ENCODE measurements around the gene PDE3A. TPM values are rescaled to one million over a fixed set of nuclear protein-coding genes. Genes with fewer than 3 reads are reported as not detected.
"Not testable (repeated sequence)": the region's sequence is repeated elsewhere in the genome, so short reads cannot be mapped to it uniquely, and the experiment has no call there.

Gene PDE3A
- total RNA-seq, 1 experiment from 2014 or later: not detected

DNA sequence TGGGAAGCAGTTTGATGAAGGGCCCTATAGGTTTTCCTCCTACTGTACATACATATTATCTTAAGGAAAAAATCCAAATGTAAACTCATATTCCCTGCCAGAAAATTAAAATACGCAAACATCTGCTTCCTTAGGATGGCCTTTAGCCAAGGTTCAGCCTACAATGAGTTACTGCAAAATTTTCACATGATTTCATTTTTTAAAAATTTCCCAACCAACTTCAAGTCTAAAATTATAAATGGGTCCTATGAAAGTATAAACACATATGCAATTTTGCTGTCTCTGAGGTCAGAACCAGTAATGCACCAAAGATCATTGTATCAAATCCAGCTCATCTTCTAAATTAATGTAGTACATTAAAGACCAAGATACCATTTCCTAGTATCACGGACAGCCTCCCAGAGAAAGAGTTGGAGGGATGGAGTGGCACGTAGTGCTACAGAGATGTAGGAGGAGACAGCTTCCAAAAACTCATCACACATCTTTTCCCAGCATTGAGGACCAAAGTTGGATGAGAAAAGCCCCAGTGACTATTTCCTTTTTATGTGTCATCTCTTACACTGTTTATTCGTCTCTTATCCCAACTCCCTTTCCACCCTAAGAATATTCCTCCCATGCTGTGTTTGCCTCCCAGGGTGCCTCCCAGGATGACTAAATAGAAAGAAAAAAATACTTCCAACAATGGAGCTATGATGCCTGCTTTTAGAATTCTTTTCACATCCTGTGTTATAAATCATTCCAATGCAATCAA lies 234.5 kb downstream of the PDE3A start:
- DNase-seq (ENCODE audit: low spot score): no peak

DNA sequence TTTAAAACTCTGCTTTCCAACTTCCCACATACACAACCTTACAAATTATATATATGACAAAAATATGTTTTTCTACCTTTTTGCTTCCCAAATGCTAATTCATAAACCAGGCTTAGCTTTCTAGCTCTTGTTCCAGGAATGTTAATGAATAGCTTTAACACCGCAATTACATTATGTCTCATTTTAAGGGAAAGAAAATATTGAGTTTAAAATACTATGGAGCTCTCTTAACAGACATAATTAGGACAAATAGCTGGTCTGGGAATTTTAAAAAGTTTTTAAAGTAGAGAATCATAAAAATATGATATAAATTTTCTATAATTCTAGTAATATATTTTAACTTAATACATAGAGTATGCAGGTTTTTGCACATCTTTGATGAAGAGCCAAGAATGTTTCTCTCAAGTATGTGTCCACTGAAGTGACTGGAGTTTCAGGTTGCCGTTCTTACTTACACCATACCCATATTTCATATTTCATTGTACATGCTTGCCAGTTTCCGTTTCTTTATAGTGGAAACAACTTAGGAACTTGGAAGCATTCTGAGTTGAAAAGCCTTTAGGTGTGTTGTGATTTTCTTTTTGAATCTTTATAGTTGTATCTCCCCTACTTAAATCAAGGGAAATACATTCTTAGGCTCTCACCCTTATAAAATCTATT lies 236.2 kb downstream of the PDE3A start:
- no peak for DNase-seq (ENCODE audit: low spot score)

DNA sequence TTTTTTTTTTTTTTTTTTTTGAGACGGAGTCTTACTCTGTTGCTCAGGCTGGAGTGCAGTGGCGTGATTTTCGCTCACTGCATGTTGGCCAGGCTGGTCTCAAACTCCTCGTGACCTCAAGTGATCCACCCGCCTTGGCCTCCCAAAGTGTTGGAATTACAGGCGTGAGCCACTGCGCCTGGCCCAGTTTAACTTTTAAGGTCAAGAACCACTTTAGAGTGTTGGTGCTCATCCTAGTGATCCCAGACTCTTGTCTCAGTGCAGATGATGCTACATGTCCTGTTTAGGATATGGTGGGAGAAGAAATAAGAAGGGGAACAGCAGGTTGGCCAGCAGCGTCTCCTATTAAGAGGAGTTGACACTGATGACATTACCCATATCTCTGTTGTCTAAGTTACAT lies 246.7 kb downstream of the PDE3A start:
- DNase-seq (ENCODE audit: low spot score): not testable (repeated sequence)

DNA sequence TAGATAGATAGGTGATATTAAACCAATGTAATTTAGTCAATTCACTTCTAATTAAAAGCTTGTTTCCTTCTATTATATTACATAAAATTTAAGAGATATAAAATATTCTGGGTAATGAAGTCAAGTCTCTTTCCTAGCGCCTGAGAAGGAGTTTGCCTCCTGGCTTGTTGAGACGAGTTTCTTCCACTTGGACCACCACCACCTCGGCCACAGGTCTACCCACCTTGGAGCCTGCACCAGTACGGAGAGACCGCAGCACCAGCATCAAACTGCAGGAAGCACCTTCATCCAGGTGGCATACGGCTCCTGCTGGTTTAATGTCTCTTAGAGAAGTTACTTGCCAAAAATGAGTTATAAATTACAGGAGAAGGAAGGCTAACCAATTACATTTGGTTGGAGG lies 247.8 kb downstream of the PDE3A start:
- no peak for DNase-seq (ENCODE audit: low spot score)

DNA sequence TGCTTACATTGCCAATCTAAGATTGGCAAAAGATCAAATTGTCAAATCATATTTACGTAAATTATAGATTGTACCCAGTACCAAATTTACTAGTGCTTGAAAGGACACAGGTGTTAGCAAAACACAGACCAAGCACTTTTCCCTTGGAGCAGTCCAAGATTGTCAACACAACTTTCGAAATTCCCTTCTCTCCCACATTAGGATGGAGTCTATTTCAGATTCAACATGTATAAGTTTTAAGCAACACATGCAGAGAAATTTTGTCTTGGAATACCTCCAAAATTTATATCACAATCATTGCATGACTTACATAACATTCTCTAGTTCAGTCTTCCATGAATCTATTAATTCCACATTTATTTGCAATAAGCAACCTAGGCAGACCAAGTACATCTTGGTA lies 251.9 kb downstream of the PDE3A start:
- DNase-seq (ENCODE audit: low spot score): no peak

DNA sequence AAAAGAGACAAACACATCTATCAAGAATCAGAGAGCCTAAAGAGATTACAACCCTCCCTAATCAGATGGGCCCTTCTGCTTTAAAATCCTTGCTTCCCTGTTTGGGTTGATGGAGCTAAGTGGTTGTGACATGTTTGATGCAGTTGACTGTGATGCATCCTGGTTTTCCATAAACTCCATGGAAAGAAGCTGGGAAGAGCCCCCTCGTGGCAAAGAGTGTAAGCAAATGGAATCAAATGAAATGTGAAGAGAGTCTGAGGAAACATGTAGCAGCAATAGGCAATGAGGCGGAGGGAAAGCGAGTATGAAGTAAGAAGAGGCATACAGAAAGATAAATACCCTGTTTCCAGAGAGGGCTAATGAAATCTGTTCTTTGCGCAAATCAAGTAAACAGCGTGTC lies 256.4 kb downstream of the PDE3A start:
- DNase-seq (ENCODE audit: low spot score): peak; percentile 39

DNA sequence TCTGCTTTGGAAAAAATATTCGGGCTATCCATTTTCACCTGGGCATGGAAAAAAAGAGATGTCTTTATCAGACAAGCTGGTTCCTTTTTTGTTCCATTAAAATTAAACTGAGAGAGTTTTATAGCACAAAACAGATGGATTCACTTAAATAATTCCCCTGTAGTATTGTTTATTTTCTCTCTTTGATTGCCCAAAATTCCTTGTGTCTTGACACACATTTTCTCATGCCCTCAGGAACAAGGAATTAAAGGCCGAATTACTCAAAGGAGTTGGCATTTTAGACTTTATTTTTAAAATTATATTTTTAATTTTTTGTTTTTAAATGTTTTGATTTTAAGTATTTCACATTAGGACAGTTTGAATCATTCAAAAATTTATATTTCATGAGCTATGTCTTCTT lies 257.2 kb downstream of the PDE3A start:
- no peak for DNase-seq (ENCODE audit: low spot score)

DNA sequence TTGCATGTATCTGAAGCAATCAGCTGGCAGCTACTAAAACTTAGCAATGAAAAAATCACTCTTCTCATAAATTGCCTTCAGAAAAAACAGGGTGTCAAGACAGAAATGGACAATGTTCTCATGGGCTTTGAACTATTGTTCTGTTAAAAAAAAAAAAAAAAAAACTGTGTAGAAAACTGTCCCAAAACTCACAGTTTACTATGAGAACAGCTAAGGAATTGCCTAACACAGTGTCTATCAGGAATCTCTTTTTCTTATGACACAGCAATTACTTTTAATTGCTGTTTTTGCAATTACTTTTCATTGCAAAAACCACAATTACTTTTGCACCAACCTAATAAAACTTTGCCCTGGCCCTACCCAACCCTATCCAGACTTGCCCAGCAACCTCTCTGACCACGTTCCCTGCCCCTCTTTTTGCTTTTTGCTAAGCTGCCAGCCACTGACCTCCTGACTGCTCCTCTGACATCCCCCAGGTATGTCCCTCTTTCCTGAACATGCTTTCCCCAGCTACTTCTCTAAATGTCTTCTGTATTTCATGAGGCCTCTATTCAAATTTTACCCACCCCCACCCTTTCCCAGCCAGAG lies 258.8 kb downstream of the PDE3A start:
- DNase-seq (ENCODE audit: low spot score): no peak

DNA sequence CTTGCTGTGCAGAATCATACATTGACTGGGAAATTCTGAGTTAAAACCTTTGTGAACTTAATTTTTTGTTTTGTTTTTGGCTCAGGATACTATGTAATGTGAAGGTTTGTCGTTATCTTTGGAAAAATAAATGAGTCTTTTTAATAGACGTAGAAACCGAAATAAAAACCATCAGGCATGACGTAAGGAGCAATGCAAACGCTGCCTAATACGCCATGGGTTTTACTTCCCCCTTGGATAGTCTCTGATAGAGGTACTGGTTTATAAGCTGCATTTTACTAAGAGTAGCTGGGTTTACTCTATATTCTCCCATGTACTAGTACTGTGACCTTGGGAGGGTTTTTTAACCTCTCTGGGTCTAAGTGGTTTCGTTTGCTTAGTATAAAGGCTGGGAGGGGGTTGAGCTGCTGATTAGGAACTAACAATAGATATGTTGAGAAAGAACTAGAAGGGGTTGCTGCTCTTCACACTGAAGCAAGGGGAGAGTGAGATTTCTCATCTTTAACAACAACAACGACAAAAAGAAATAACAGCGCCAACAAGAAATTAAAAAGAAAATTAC lies 260.0 kb downstream of the PDE3A start:
- DNase-seq (ENCODE audit: low spot score): no peak

DNA sequence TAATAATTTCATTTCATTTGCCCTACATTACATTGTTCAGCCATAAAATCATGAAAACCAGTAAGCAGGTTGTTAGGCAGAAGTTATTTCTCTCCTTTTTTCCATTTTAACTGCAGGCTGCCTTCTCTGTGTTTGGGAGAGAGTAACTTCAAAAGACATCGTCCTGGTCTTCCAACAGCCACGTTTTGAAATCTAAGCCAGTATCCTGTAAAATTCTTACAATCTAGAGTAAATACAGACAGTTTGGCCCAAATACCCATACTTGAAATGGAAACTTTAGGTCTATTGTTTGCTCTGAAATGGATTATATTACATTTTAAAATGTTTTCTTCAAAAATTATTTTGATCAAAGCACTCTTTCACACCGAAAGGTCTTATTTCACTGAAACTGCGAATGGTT lies 260.7 kb downstream of the PDE3A start:
- DNase-seq (ENCODE audit: low spot score): no peak

DNA sequence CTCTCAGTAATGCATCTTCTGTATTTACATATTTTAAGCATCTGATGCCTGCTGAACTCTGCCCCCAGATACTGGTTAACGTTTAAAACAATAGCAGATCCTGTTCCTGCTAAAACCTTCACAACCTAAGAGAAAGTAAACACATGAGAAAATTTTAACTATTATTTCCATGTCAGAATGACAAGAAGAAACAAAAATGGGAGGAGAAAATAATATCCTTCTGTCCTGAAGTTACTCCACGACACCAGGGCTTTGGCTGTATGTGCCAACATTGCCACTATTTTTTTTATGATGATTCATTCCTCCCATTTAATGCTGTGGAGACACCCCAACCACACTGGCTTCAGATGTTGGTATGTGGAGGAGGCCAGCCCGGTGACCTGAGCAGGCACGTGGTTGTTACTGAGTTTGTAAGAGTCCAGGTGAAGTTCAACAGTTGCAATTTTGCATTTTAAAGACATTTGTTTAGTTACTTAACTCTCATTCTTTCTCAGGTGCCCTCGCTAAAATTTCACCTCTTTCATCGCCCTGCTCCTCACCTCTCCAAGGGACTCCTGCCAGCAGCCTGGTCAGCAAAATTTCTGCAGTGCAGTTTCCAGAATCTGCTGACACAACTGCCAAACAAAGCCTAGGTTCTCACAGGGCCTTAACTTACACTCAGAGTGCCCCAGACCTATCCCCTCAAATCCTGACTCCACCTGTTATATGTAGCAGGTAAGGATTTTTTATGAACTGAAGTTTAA lies 261.2 kb downstream of the PDE3A start:
- no peak for DNase-seq (ENCODE audit: low spot score)

DNA sequence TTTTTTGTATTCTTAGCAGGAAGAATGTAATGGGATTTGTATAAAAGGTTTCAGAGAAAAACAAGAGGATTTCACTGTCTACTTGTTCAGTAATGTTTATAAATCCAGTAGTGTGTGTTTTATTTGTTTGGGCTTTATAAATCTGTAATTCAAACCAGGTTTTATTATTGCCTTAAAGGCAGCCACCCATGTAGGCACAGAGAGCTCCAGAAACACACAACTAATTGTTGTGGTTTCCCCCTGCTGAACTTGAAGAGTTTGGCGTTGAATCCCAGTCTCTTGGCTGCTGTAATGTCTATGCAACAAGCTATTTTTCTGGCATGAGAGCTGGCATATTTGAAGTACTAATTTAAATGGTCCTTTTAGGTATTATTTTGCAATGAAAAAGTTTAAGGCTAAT lies 263.4 kb downstream of the PDE3A start:
- DNase-seq (ENCODE audit: low spot score): no peak

DNA sequence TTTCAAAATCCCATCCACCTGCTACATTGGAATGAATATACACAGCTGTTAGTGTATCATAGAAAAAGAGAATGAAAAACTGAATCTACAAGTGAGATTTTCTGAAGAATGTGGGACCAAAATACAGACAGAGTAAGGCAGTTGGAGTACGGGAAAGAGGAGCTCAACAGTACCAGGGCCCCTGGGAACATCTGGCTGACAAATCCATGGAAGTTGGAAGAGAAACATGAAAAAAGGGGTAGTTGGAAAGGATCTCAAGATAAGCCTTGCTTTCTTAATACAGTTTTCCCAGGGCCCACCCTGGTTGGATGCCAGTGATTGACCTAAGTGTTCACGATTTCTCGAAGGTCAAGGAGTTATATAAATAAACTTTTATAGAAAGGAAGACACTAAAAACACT lies 272.8 kb downstream of the PDE3A start:
- DNase-seq (ENCODE audit: low spot score): no peak

DNA sequence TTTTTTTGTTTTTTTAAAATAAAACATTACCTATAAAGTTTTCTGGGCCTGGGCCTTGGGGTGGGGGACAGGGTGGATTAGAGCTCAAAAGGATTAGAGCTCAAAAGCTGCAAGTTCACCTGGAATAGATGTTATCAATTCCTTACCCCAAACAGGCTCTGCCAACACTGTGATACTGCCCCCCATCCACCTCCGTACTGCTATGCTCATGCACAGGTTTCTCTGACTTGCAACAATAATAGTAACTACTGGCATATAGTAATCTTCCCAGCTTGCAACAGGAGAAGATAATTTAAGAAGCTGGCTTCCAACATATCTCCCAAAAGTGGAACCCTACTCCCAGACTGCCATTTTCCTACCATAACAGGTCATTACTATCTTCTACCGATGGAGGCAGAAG lies 275.5 kb downstream of the PDE3A start:
- no peak for DNase-seq (ENCODE audit: low spot score)

DNA sequence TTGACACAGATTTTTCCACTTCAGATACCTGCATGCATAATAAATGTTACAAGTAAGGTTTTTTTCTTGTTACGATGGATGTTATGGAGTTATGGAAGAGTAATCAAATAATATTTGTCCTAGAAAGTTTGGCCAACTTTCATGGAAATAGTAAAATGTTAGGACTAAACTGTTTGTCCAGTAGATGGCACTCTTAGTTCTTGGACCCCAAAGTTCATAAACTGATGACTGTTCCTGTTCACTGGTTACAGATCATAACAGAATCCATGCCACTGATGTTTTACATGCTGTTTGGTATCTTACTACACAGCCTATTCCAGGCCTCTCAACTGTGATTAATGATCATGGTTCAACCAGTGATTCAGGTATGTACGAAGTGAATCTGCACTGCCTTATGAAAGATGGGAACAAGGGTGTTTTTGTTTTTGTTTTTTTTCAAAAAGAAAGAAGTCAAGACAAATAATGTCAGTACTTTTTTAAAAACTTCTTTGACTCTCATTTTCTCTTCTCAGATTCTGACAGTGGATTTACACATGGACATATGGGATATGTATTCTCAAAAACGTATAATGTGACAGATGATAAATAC lies 278.0 kb downstream of the PDE3A start:
- DNase-seq (ENCODE audit: low spot score): peak; percentile 55

DNA sequence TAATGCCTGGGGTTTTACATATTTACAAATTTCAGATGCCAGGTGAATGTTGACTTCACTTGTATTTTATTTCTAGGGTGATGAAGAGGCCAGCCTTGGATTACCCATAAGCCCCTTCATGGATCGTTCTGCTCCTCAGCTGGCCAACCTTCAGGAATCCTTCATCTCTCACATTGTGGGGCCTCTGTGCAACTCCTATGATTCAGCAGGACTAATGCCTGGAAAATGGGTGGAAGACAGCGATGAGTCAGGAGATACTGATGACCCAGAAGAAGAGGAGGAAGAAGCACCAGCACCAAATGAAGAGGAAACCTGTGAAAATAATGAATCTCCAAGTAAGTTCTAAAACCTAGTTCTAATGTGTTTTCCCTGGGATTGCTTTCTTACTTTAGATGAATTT lies 285.5 kb downstream of the PDE3A start:
- DNase-seq (ENCODE audit: low spot score): no peak

DNA sequence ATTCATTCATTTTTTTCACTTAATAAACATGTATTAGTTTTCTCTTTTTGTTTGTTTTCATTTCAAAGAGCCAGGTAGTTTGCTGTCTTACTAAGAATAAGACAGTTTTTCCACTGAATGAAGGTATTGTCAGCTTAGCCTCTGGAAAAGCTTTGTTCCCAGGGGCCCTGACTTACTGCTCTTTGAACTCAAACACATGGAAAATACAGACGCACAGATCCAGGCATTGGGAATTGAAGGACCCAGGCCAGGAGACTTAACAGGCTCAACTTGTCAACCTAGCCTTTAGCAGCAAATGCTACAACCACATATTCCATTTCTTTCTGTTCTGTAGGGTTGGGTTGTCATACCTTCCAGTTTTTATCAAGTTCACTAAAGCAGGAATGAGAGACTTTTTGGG lies 288.3 kb downstream of the PDE3A start:
- DNase-seq (ENCODE audit: low spot score): no peak

DNA sequence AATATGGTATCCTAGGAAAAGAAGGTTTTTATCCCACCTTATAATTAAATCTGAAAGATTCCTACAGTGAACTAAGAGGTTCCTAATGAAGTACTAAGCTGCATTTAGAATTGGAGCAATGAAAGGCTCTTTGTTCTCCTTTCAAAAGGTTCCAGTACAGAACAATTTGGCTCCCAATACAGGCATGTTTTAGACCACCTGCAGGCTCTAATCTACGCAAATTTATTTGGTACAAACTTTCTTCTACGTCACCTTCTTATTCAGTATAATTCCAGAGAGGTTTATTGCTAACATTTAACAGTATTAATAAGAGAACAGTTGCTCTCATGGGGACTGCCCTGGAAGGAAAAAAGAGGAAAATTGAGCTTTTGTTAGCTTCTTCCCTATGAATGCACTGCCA lies 289.2 kb downstream of the PDE3A start:
- no peak for DNase-seq (ENCODE audit: low spot score)

DNA sequence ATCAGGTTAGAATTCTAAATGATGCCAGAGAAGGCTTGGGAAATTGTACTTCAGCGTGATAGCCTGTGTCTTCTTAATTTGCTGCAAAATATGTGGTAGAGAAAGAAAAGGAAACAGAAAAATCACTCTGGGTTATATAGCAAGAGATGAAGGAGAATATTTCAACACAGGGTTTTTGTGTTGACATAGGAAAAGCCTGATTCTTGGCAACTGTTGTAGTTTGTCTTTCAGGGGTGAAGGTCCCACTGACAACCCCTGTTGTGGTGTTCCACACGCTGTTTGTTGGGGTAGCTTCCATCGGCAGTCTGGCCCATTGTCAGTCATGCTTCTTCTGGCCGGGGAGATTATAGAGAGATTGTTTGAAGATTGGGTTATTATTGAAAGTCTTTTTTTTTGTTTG lies 313.0 kb downstream of the PDE3A start:
- no peak for DNase-seq (ENCODE audit: low spot score)

DNA sequence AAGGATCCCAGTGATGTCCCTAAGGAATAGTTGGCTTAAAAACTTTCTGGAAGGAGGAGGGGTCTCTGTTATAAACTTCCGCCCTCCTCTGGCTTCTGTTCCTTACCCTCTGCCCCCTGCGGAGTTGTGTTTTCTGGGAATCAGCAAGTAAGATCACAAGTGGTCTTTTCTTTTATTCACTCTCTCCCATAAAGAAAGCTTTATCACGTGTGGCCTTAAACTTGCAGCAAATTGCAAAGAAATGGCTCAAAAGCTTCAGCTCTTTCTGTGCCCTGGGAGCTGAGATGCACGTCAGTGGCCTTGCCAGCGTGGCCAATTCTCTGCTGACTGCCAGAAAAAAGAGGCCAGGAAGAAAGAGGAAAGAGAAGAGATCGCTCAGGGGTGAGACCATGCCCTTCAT lies 326.9 kb downstream of the PDE3A start, which contains the start of gene SLCO1C1:
Gene SLCO1C1 (plus strand): TSS at position 101 of the 400 bp plus-strand sequence. CDS start 4,245 bp downstream, outside the sequence.
- no peak for DNase-seq (ENCODE audit: low spot score)

DNA sequence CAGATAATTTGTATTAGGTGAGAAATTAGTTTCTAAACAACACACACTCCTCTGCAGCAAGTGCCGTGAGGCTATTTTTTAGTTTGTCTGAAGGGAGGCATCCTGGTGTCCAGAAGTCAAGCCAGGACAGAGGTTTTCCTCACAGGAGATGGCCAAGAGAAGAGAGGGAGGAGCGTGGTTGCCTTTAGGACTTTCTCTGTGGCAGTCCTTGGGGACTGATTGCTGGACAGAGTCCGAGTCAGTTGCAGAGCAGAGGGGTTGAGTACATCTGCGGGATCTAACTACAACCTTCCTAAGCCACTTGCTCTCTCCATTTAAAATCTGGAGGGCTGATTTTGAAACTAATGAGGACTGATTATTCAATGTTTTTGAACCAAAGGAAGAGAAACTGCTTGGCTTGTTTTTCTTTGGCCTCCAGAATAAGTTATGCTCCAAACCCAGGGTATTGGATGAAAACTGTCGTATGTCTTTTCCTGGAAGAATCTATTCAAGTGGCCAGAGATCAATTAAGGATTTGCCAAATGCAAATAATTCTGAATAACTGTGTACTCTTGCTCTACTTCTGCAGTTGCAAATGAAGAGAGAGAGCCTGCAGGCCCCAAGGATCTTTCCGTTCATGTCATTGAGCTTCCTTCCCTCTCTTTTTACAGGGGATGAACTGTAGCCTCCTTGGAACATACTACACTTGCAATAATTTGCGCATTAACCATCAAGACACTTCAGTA lies 328.0 kb downstream of the PDE3A start:
- DNase-seq (ENCODE audit: low spot score): no peak
